ENCODE results near the gene JOSD2. TPM values are rescaled to one million over a fixed set of nuclear protein-coding genes. Genes with fewer than 3 reads are reported as not detected.

Gene JOSD2, protein sequence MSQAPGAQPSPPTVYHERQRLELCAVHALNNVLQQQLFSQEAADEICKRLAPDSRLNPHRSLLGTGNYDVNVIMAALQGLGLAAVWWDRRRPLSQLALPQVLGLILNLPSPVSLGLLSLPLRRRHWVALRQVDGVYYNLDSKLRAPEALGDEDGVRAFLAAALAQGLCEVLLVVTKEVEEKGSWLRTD
- 18.9 and 21.6 TPM in 2 replicates for total RNA-seq

DNA sequence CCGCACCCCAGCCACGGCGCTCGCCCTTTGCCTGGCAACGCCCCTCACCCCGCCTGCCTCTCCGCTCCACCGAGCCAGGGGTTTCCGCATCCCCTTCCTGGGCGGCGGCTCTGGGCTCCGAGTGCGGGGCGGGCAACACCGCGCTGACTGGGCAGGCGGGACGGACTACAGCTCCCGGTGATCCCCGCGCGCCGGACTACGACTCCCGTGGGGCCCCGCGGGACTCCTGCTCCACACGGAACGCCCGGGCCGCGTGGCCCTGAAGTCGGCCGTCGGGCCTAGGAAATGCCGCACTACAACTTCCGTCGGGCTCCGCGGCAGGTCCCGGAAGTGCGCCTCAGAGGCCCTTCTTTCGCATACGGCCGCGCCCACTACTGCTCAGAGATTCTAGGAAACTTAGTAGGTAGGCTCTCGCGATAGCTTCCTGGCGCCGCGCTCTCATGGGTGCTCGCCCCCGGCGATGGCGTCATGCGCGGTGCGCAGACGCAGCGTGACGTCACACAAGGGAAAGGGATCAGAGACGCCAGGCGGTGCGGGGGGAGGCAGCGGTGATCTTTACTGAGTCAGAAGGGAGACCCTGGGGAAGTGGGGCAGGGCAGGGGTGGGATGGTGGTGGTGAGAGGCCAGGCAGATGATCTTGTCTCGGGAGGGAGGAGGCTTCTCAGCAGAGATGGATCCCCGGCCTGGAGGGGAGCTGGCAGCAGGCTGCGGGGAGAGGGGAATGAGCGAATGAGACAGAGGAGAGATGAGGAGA lies at the start of gene JOSD2:
Gene JOSD2, minus strand, starts transcription at position 123 of the 754 bp plus-strand sequence. CDS start 760 bp downstream, outside the sequence.

DNA sequence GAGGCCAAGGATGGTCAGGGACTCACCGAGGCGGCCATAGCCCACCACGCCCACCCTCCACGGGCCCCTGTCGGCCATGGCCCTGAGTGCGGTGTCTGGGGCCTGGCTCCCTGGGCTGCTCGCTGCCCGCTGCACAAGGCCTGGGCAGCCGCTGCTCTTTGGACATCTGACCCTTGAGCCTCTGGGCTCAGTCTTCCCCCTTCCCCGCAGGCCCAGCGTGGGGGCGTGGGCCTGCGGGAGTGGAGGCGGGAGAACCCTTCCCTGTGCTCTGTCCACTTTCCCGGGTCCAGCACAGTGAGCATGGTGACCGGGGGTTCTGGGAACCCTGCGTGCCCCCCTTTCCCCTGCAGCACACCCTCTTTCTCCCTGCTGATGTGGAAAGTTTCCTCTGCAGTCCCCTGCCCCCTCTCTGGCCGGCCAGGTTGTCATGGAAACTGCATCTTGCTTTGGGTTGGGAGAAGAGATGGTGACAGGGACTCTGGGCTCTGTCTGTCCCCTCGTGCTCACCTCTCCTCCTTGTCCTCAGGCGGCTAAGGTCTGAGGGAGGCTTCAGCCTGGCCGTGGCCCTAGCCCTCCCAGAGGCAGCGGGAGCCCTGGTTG lies 2.9 kb upstream of the JOSD2 start, which contains the start of gene ASPDH:
Gene ASPDH, minus strand, starts transcription at position 168 of the 600 bp plus-strand sequence. Its CDS starts 90 bp downstream, at position 78.

GRCh38 chr19:50476224-50476906 lies 34.6 kb downstream of the JOSD2 start, which contains the start of the genes EMC10 and GARIN5A:
TSS of gene EMC10 (plus strand) at chr19:50476507. CDS start at chr19:50476545, 38 bp downstream.
TSS of gene GARIN5A (minus strand) at chr19:50476848. CDS start at chr19:50476388, 460 bp downstream.

Other genes with a start within 250 kb of the JOSD2 start
- gene KCNC3, start 181.8 kb downstream of the JOSD2 start, total RNA-seq, result 0.13 TPM in 1 of 2 replicates, not detected in the other
- gene NAPSA, start 145.6 kb downstream of the JOSD2 start, total RNA-seq, result 0.13 and 0.22 TPM in 2 replicates
- gene NR1H2, start 134.7 kb downstream of the JOSD2 start, total RNA-seq, result 49.3 and 57.5 TPM in 2 replicates
- 9.4 and 10.5 TPM in 2 replicates for gene POLD1, start 126.8 kb downstream of the JOSD2 start, total RNA-seq
- not detected in 2 replicates for gene SPIB, start 92.3 kb downstream of the JOSD2 start, total RNA-seq
- gene MYBPC2, start 78.3 kb downstream of the JOSD2 start, total RNA-seq, result not detected in 2 replicates
- 34.8 and 38.3 TPM in 2 replicates for gene EMC10, start 34.7 kb downstream of the JOSD2 start, total RNA-seq
- gene GARIN5A, start 34.3 kb downstream of the JOSD2 start, total RNA-seq, result 0.78 TPM in 1 of 2 replicates, not detected in the other
- gene ASPDH, start 2.7 kb upstream of the JOSD2 start, total RNA-seq, result not detected in 2 replicates
- gene LRRC4B, start 57.2 kb upstream of the JOSD2 start, total RNA-seq, result not detected in 2 replicates
- gene SYT3, start 128.7 kb upstream of the JOSD2 start, total RNA-seq, result not detected in 2 replicates
- not detected in 2 replicates for gene C19orf81, start 138.3 kb upstream of the JOSD2 start, total RNA-seq
- gene SHANK1, start 208.6 kb upstream of the JOSD2 start, total RNA-seq, result 0.52 and 1.2 TPM in 2 replicates
- 9.4 and 17.7 TPM in 2 replicates for gene CLEC11A, start 212.2 kb upstream of the JOSD2 start, total RNA-seq